ENCODE results near the gene MEGF6.
"Not testable (repeated sequence)": the region's sequence is repeated elsewhere in the genome, so short reads cannot be mapped to it uniquely, and the experiment has no call there.

The MEGF6 gene

DNA sequence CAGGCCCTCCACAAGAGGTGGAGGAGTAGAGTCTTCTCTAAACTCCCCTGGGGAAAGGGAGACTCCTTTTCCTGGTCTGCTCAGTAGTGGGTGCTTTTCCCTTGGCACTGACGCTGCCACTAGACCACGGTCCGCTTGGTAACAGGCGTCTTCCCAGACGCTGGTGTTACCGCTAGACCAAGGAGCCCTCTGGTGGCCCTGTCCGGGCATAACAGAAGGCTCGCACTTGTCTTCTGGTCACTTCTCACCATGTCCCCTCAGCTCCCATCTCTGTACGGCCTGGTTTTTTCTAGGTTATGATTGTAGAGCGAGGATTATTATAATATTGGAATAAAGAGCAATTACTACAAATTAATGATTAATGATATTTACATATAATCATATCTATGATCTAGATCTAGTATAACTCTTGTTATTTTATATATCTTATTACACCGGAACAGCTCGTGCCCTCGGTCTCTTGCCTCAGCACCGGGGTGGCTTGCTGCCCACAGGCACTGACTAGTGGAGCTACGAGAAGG, 9.9 kb upstream of the MEGF6 start:
- TF ChIP-seq, protein P1, sequence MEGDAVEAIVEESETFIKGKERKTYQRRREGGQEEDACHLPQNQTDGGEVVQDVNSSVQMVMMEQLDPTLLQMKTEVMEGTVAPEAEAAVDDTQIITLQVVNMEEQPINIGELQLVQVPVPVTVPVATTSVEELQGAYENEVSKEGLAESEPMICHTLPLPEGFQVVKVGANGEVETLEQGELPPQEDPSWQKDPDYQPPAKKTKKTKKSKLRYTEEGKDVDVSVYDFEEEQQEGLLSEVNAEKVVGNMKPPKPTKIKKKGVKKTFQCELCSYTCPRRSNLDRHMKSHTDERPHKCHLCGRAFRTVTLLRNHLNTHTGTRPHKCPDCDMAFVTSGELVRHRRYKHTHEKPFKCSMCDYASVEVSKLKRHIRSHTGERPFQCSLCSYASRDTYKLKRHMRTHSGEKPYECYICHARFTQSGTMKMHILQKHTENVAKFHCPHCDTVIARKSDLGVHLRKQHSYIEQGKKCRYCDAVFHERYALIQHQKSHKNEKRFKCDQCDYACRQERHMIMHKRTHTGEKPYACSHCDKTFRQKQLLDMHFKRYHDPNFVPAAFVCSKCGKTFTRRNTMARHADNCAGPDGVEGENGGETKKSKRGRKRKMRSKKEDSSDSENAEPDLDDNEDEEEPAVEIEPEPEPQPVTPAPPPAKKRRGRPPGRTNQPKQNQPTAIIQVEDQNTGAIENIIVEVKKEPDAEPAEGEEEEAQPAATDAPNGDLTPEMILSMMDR (IDR thresholded peaks at IDR 0.05; ENCODE audit: low read depth, low read length, poor library complexity, severe bottlenecking), result peak; percentile 35
- not testable (repeated sequence) for H3K36me3 ChIP-seq (ENCODE audit: control insufficient read depth, low read length); H3K79me2 ChIP-seq (ENCODE audit: control insufficient read depth, low read length); H3K4me3 ChIP-seq (ENCODE audit: low read length); H3K9me3 ChIP-seq (ENCODE audit: control insufficient read depth, insufficient read depth, low read length); H3K27me3 ChIP-seq (ENCODE audit: control insufficient read depth, low read length); H3F3A ChIP-seq (ENCODE audit: control insufficient read depth, insufficient read depth); H3K4me2 ChIP-seq (ENCODE audit: low read length); H3K27ac ChIP-seq (ENCODE audit: low read depth, low read length); H4K20me1 ChIP-seq (ENCODE audit: control insufficient read depth, insufficient read depth, low read depth, low read length); H3K9me2 ChIP-seq (replicated peaks; ENCODE audit: control insufficient read depth, low read length)
- H3K4me1 ChIP-seq (ENCODE audit: control insufficient read depth, low read length), result peaks cover 16% of the 10 kb centered on the region

DNA sequence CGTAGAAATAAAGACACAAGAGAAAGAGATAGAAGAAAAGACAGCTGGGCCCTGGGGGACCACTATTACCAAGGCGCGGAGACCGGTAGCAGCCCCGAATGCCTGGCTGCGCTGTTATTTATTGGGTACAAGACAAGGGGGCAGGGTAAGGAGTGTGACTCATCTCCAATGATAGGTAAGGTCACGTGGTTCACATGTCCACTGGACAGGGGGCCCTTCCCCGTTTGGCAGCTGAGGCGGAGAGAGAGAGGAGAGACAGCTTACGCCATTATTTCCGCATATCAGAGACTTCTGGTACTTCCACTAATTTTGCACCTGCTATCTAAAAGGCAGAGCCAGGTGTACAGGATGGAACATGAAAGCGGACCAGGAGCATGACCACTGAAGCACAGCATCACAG, 9.4 kb upstream of the MEGF6 start:
- TF ChIP-seq, protein P1 (IDR thresholded peaks at IDR 0.05; ENCODE audit: low read depth, low read length, poor library complexity, severe bottlenecking), result no peak
- no peak for TF ChIP-seq EZH2phosphoT487 (IDR thresholded peaks at IDR 0.05; ENCODE audit: borderline replicate concordance, low read length)
- H4K20me1 ChIP-seq (ENCODE audit: control insufficient read depth, insufficient read depth, low read depth, low read length), result no peaks in the 10 kb centered on the region
- H3K36me3 ChIP-seq (ENCODE audit: control insufficient read depth, low read length), result no peaks in the 10 kb centered on the region
- no peaks in the 10 kb centered on the region for H3K9me2 ChIP-seq (replicated peaks; ENCODE audit: control insufficient read depth, low read length)
- no peaks in the 10 kb centered on the region for H3F3A ChIP-seq (ENCODE audit: control insufficient read depth, insufficient read depth)
- H3K79me2 ChIP-seq (ENCODE audit: control insufficient read depth, low read length), result no peaks in the 10 kb centered on the region
- H3K27me3 ChIP-seq (ENCODE audit: control insufficient read depth, low read length), result peaks cover 5% of the 10 kb centered on the region; the same call in 1 of the 2 replicates
- no peaks in the 10 kb centered on the region for H3K9me3 ChIP-seq (ENCODE audit: control insufficient read depth, insufficient read depth, low read length)
- H3K4me3 ChIP-seq (ENCODE audit: low read length), result no peak overlapping the region
- H3K4me2 ChIP-seq (ENCODE audit: low read length), result no peak overlapping the region
- H3K27ac ChIP-seq (ENCODE audit: low read depth, low read length), result no peak overlapping the region
- H3K4me1 ChIP-seq (ENCODE audit: control insufficient read depth, low read length), result peaks cover 13% of the 10 kb centered on the region

DNA sequence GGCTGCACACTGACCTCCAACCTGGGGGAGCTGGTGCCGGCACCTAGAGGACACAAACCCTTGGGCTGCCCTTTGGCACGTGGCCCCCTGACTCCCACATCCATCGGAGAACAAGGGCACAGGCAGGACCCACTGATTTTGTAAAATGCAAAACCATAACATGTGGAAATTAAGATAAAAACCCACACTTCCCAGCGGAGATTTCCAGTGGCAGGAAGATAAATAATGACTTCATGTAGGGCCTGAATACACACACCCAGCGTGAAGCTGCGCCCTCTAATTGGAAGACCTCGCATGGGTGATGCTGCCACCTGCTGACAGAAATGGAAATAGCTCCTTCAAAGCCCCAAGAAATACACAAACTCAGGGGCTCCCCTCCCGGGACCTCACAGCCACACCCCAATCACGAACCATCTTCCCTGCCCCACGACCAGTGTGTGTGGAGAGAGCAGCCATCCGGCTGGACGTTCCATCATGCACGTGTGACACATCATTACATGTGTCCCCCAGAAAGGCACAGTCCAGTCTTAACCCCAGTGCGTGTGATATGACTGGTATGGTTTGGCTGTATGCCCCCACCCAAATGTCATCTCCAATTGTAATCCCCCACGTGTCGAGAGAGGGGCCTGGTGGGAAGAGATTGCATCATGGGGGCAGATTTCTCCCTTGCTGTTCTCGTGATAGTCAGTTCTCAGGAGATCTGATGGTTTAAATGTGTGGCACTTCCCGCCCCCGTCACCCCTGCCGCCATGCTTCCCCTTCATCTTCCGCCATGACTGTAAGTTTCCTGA, 7.8 kb upstream of the MEGF6 start:
- peaks cover 7% of the 10 kb centered on the region for H3K4me1 ChIP-seq (ENCODE audit: control insufficient read depth, low read length)
- H3K36me3 ChIP-seq (ENCODE audit: control insufficient read depth, low read length), result no peaks in the 10 kb centered on the region
- no peak overlapping the region for H3K4me3 ChIP-seq (ENCODE audit: low read length)
- no peak overlapping the region for H3K27ac ChIP-seq (ENCODE audit: low read depth, low read length)
- H4K20me1 ChIP-seq (ENCODE audit: control insufficient read depth, insufficient read depth, low read depth, low read length), result no peaks in the 10 kb centered on the region
- no peaks in the 10 kb centered on the region for H3K9me2 ChIP-seq (replicated peaks; ENCODE audit: control insufficient read depth, low read length)
- H3F3A ChIP-seq (ENCODE audit: control insufficient read depth, insufficient read depth), result 0 out of 2 replicates have a peak, but pooled peaks cover 2% of the 10 kb centered on the region
- TF ChIP-seq, protein P1 (IDR thresholded peaks at IDR 0.05; ENCODE audit: low read depth, low read length, poor library complexity, severe bottlenecking), result peak; percentile 78
- TF ChIP-seq EZH2phosphoT487 (IDR thresholded peaks at IDR 0.05; ENCODE audit: borderline replicate concordance, low read length), result no peak
- 0 out of 2 replicates have a peak overlapping the region, but pooled peaks have one; percentile 7 for H3K4me2 ChIP-seq (ENCODE audit: low read length)
- no peaks in the 10 kb centered on the region for H3K79me2 ChIP-seq (ENCODE audit: control insufficient read depth, low read length)
- peaks cover 16% of the 10 kb centered on the region for H3K27me3 ChIP-seq (ENCODE audit: control insufficient read depth, low read length)
- no peaks in the 10 kb centered on the region for H3K9me3 ChIP-seq (ENCODE audit: control insufficient read depth, insufficient read depth, low read length)
